HCT116 (cell line): ENCODE measurements around the gene STAG3. TPM values are rescaled to one million over a fixed set of nuclear protein-coding genes. Genes with fewer than 3 reads are reported as not detected.

Source experiments
- ATAC-seq: fragments of 200-7000 bp; cut with Tn5 transposase; 2 replicates; pipeline ENCODE4 v1.9.1; 2020; ENCODE audit warnings: mild to moderate bottlenecking, moderate library complexity
- BruUV-seq: library from RNA; stranded (reverse); fragments of 400-500 nt; replicated peaks from 2 replicates; lab custom pipeline; 2021; lab: Mats Ljungman, UMichigan
- CTCF ChIA-PET: fragments of 300-600 bp; sonication (Branson Sonifier 250); formaldehyde crosslinking; loops from one replicate; lab custom pipeline; 2021; ENCODE audit warnings: antibody characterized with exemption; lab: Charles Lee
- POLR2A ChIA-PET: fragments of 300-600, 350-600 bp; sonication (Branson Sonifier 250); formaldehyde crosslinking; loops from one replicate; lab custom pipeline; 2021; ENCODE audit warnings: antibody characterized with exemption; lab: Charles Lee
- RAD21 ChIA-PET, 2 experiments: fragments of 300-600 bp; sonication (Branson Sonifier 250); formaldehyde crosslinking; loops; one replicate each; lab custom pipeline; 2023; ENCODE audit warnings: low total read pairs in 2 of 2; ENCODE audit not compliant: uncharacterized antibody in 2 of 2, unreplicated experiment in 2 of 2, low non-redundant PET in 1 of 2; lab: Charles Lee
- DNase-seq: peaks from one replicate; pipeline ENCODE4 v3.0.0-alpha.2; 2010; ENCODE audit warnings: low read depth, low spot score
- H2AFZ ChIP-seq: fragments of 200-600 bp; shearing (Covaris generic), sonication (generic); 2 replicates; pipeline ENCODE4 v1.6.1; 2017; ENCODE audit warnings: low read depth, mixed run types, mixed read lengths, antibody characterized with exemption, low read length; ENCODE audit not compliant: poor library complexity, severe bottlenecking
- H3K27ac ChIP-seq: 2 replicates; pipeline ENCODE4 v1.5.1; 2012; ENCODE audit warnings: low read depth, low read length
- H3K27me3 ChIP-seq: fragments of 200-600 bp; sonication (generic); 2 replicates; pipeline ENCODE4 v1.6.1; 2016; ENCODE audit warnings: mixed run types, low read length, mixed read lengths; ENCODE audit not compliant: insufficient read depth
- H3K36me3 ChIP-seq, 2 experiments: fragments of 200-500 bp in 1 of 2; fragments of 200-600 bp in 1 of 2; sonication (Bioruptor generic) in 1 of 2; sonication (generic) in 1 of 2; 2 replicates each; pipeline versions ENCODE4 v1.5.1 to v1.6.1; 2014 to 2016; ENCODE audit warnings: low read length in 2 of 2, inconsistent platforms in 1 of 2, mixed read lengths in 1 of 2, mixed run types in 1 of 2; ENCODE audit not compliant: insufficient read depth in 2 of 2, control insufficient read depth in 1 of 2
- H3K4me1 ChIP-seq, 2 experiments: fragments of 200-600 bp in 1 of 2; sonication (generic) in 1 of 2; 2 replicates each; pipeline versions ENCODE4 v1.5.1 to v1.6.1; 2012 to 2017; ENCODE audit warnings: low read length in 2 of 2, inconsistent platforms in 1 of 2, mild to moderate bottlenecking in 1 of 2, mixed read lengths in 1 of 2, mixed run types in 1 of 2, moderate library complexity in 1 of 2; ENCODE audit not compliant: insufficient read depth in 2 of 2, control insufficient read depth in 1 of 2
- H3K4me2 ChIP-seq: fragments of 200-600 bp; sonication (generic); 2 replicates; pipeline ENCODE4 v1.6.1; 2017; ENCODE audit warnings: mixed run types, low read length, mixed read lengths
- H3K4me3 ChIP-seq, 2 experiments: fragments of 200-600 bp in 1 of 2; sonication (generic) in 1 of 2; replicated peaks in 1 of 2; 2 replicates each; pipeline ENCODE4 v1.5.1; 2011 to 2016; ENCODE audit warnings: low read length in 2 of 2, control low read depth in 1 of 2, low read depth in 1 of 2, mild to moderate bottlenecking in 1 of 2, mixed read lengths in 1 of 2, mixed run types in 1 of 2
- H3K79me2 ChIP-seq: fragments of 200-600 bp; sonication (generic); 2 replicates; pipeline ENCODE4 v1.6.1; 2017; ENCODE audit warnings: mild to moderate bottlenecking, mixed run types, low read length, moderate library complexity, mixed read lengths; ENCODE audit not compliant: insufficient read depth
- H3K9ac ChIP-seq: fragments of 200-600 bp; sonication (generic); 2 replicates; pipeline ENCODE4 v1.6.1; 2016; ENCODE audit warnings: low read length, mixed read lengths
- H3K9me2 ChIP-seq: fragments of 200-600 bp; sonication (generic), shearing (Covaris generic); 2 replicates; pipeline ENCODE4 v1.6.1; 2017; ENCODE audit warnings: mixed run types, mild to moderate bottlenecking, moderate library complexity; ENCODE audit not compliant: insufficient read depth
- H3K9me3 ChIP-seq, 2 experiments: fragments of 200-500 bp in 1 of 2; fragments of 200-600 bp in 1 of 2; sonication (Bioruptor generic) in 1 of 2; sonication (generic) in 1 of 2; 2 replicates each; pipeline ENCODE4 v1.6.1; 2014 to 2017; ENCODE audit warnings: low read length in 2 of 2, mixed read lengths in 2 of 2, inconsistent platforms in 1 of 2, low read depth in 1 of 2, mild to moderate bottlenecking in 1 of 2, mixed run types in 1 of 2, moderate library complexity in 1 of 2; ENCODE audit not compliant: control insufficient read depth in 1 of 2, insufficient read depth in 1 of 2
- H4K20me1 ChIP-seq: fragments of 200-600 bp; sonication (generic), shearing (Covaris generic); 2 replicates; pipeline ENCODE4 v1.6.1; 2017; ENCODE audit warnings: mixed run types, mild to moderate bottlenecking, moderate library complexity; ENCODE audit not compliant: insufficient read depth
- CEBPB ChIP-seq: IDR thresholded peaks from 2 replicates; pipeline ENCODE4 v1.6.1; 2012; ENCODE audit warnings: low read depth
- EGR1 ChIP-seq: IDR thresholded peaks from 2 replicates; pipeline ENCODE4 v1.6.1; 2012; ENCODE audit warnings: low read depth
- EZH2phosphoT487 ChIP-seq: fragments of 200-600 bp; IDR thresholded peaks from 2 replicates; pipeline ENCODE4 v1.6.1; 2018; ENCODE audit warnings: antibody characterized with exemption, borderline replicate concordance
- FOSL1 ChIP-seq: IDR thresholded peaks from 2 replicates; pipeline ENCODE4 v1.6.1; 2012; ENCODE audit warnings: low read depth
- JUND ChIP-seq: IDR thresholded peaks from 2 replicates; pipeline ENCODE4 v1.6.1; 2012
- POLR2A ChIP-seq: IDR thresholded peaks from 2 replicates; pipeline ENCODE4 v1.7.0; 2011; ENCODE audit warnings: borderline replicate concordance; ENCODE audit not compliant: insufficient read depth, insufficient read length; ENCODE audit errors: extremely low read depth
- SP1 ChIP-seq: IDR thresholded peaks from 2 replicates; pipeline ENCODE4 v1.6.1; 2012; ENCODE audit warnings: low read depth
- SRF ChIP-seq: IDR thresholded peaks from 2 replicates; pipeline ENCODE4 v1.6.1; 2012; ENCODE audit warnings: low read depth
- TCF7L2 ChIP-seq: IDR thresholded peaks from 2 replicates; pipeline ENCODE4 v1.7.0; 2011; ENCODE audit warnings: borderline replicate concordance, inconsistent platforms; ENCODE audit not compliant: insufficient read depth, insufficient read length; ENCODE audit errors: extremely low read depth
- YY1 ChIP-seq: IDR thresholded peaks from 2 replicates; pipeline ENCODE4 v1.6.1; 2011; ENCODE audit warnings: low read length, low read depth, moderate library complexity, mild to moderate bottlenecking; ENCODE audit not compliant: insufficient replicate concordance; ENCODE audit errors: extremely low read depth
- ZNF274 ChIP-seq: fragments of 200-500 bp; sonication (Bioruptor generic); IDR thresholded peaks from 2 replicates; pipeline ENCODE4 v1.6.1; 2014; ENCODE audit warnings: mild to moderate bottlenecking, low read depth, low read length, inconsistent platforms
- intact Hi-C: fragments of 100-400 bp; cut with micrococcal nuclease; formaldehyde crosslinking; loops from 2 replicates; pipeline ENCODE4 v1.10.0; 2022
- total RNA-seq: library from RNA; stranded (reverse); gene quantifications from one replicate; pipeline ENCODE4 v1.2.1, GENCODE V29; 2021; ENCODE audit not compliant: unreplicated experiment
- TF ChIP-seq, protein P1 (sequence below): IDR thresholded peaks from 2 replicates; pipeline ENCODE4 v1.6.1; 2012
- TF ChIP-seq, protein P2 (sequence below), 3 experiments: fragments of 200-600 bp in 1 of 3; sonication (generic) in 1 of 3; IDR thresholded peaks in 2 of 3; conservative IDR thresholded peaks in 1 of 3; 2 replicates each; pipeline ENCODE4 v1.5.1; 2012 to 2017; ENCODE audit warnings: low read depth in 2 of 3, low read length in 2 of 3, antibody characterized with exemption in 1 of 3, borderline replicate concordance in 1 of 3, control low read depth in 1 of 3, mild to moderate bottlenecking in 1 of 3, mixed read lengths in 1 of 3, mixed run types in 1 of 3, moderate library complexity in 1 of 3; ENCODE audit not compliant: insufficient read depth in 1 of 3

STAG3 gene
- total RNA-seq, 1 experiment from 2014 or later, result 1.2 TPM

GRCh38 chr7:100163871-100164270, 13.8 kb upstream of the STAG3 start:
- Histone ChIP-seq H3K27ac (no peak overlapping the region), H3K36me3 (no peaks in the 10 kb centered on the region), H2AFZ (no peak overlapping the region), H3K4me1 (peaks cover 22 to 26% of the 10 kb centered on the region in 2 experiments), H3K4me2 (no peak overlapping the region), H3K4me3 (no peak overlapping the region), H3K27me3 (no peaks in the 10 kb centered on the region), H3K9ac (no peak overlapping the region), H3K79me2 (no peaks in the 10 kb centered on the region), H4K20me1 (no peaks in the 10 kb centered on the region), H3K9me2 (no peaks in the 10 kb centered on the region), H3K9me3 (no peaks in the 10 kb centered on the region)
- no peak for ATAC-seq
- ChIA-PET CTCF (interaction anchor here (1.3 kb wide), 1 partner anchor 31 kb away, joined by 4 read pairs; no protein-coding TSS in a partner anchor), RAD21 (no interaction called here), POLR2A (interaction anchor here (0.9 to 1.1 kb wide), 3 partner anchors 13 to 15 kb away, joined by 3 to 4 read pairs (median 3); partner anchors contain the start of genes GPC2, LAMTOR4 and STAG3)
- TF ChIP-seq POLR2A, result no peak
- TF ChIP-seq EGR1, result no peak
- TF ChIP-seq SRF, result no peak
- no peak for TF ChIP-seq CEBPB
- TF ChIP-seq YY1, result no peak
- no peak for TF ChIP-seq TCF7L2
- TF ChIP-seq JUND, result no peak
- DNase-seq, result no peak
- intact Hi-C loops, result no loop called here
- no TSS peak for BruUV-seq

- no peaks in the 10 kb centered on the region for H3K9me2 ChIP-seq
- H2AFZ ChIP-seq, result no peak overlapping the region
- no peaks in the 10 kb centered on the region for H4K20me1 ChIP-seq
- H3K4me1 ChIP-seq, result peaks cover 17 to 20% of the 10 kb centered on the region in 2 experiments
- ChIA-PET CTCF (no interaction called here), POLR2A (interaction anchor here (0.8 to 1.7 kb wide), 2 partner anchors 11 to 18 kb away, joined by 3 to 4 read pairs; partner anchors contain the start of genes GPC2, LAMTOR4 and STAG3), RAD21 (no interaction called here)
- no peak overlapping the region for H3K9ac ChIP-seq
- no peak overlapping the region for H3K27ac ChIP-seq
- H3K27me3 ChIP-seq, result no peaks in the 10 kb centered on the region
- intact Hi-C loops, result no loop called here
- ATAC-seq (no peak), DNase-seq (no peak)
- H3K4me3 ChIP-seq, result no peak overlapping the region
- no peaks in the 10 kb centered on the region for H3K79me2 ChIP-seq
- H3K9me3 ChIP-seq, result no peaks in the 10 kb centered on the region
- no peaks in the 10 kb centered on the region for H3K36me3 ChIP-seq
- no TSS peak for BruUV-seq
- TF ChIP-seq SRF (no peak), EZH2phosphoT487 (no peak), SP1 (no peak), YY1 (no peak), FOSL1 (no peak), ZNF274 (no peak)
- TF ChIP-seq, protein P1, sequence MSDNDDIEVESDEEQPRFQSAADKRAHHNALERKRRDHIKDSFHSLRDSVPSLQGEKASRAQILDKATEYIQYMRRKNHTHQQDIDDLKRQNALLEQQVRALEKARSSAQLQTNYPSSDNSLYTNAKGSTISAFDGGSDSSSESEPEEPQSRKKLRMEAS, result no peak
- TF ChIP-seq, protein P2, sequence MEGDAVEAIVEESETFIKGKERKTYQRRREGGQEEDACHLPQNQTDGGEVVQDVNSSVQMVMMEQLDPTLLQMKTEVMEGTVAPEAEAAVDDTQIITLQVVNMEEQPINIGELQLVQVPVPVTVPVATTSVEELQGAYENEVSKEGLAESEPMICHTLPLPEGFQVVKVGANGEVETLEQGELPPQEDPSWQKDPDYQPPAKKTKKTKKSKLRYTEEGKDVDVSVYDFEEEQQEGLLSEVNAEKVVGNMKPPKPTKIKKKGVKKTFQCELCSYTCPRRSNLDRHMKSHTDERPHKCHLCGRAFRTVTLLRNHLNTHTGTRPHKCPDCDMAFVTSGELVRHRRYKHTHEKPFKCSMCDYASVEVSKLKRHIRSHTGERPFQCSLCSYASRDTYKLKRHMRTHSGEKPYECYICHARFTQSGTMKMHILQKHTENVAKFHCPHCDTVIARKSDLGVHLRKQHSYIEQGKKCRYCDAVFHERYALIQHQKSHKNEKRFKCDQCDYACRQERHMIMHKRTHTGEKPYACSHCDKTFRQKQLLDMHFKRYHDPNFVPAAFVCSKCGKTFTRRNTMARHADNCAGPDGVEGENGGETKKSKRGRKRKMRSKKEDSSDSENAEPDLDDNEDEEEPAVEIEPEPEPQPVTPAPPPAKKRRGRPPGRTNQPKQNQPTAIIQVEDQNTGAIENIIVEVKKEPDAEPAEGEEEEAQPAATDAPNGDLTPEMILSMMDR (IDR thresholded peaks at IDR 0.05 in 2 of 3, conservative IDR thresholded peaks at IDR 0.05 in 1 of 3; ENCODE audit: borderline replicate concordance in 1 of 3, insufficient read depth in 1 of 3, low read depth in 2 of 3, low read length in 2 of 3), result no peak
- H3K4me2 ChIP-seq, result no peak overlapping the region
Observed at GRCh38 chr7:100166317-100166940, 11.3 kb upstream of the STAG3 start.
